SU-DHL-6 (cell line): ENCODE data around the gene C10orf120.

ENCODE experiments used
- CTCF ChIP-seq: fragments of 200-600 bp; sonication (generic); IDR thresholded peaks from one replicate; pipeline ENCODE4 v1.5.1; 2017; ENCODE audit warnings: antibody characterized with exemption, mild to moderate bottlenecking, low read length, moderate library complexity; ENCODE audit not compliant: insufficient read depth, poor library complexity, severe bottlenecking
- EZH2phosphoT487 ChIP-seq: fragments of 200-600 bp; sonication (generic), shearing (Covaris generic); conservative IDR thresholded peaks from 2 replicates; pipeline ENCODE4 v1.6.1; 2018; ENCODE audit warnings: mild to moderate bottlenecking, antibody characterized with exemption, low read length, moderate library complexity, mixed read lengths

- TF ChIP-seq CTCF: no peak
- TF ChIP-seq EZH2phosphoT487: no peak
Measured at GRCh38 chr10:122699796-122700455, at the start of gene C10orf120.
